Glomerular visceral epithelial cell (primary cell): ENCODE data around the gene ATP2A3.

Experiments
- DNase-seq: peaks from one replicate; pipeline ENCODE4 v3.0.0-alpha.2; 2016; ENCODE audit errors: extremely low spot score

ATP2A3 gene

DNA sequence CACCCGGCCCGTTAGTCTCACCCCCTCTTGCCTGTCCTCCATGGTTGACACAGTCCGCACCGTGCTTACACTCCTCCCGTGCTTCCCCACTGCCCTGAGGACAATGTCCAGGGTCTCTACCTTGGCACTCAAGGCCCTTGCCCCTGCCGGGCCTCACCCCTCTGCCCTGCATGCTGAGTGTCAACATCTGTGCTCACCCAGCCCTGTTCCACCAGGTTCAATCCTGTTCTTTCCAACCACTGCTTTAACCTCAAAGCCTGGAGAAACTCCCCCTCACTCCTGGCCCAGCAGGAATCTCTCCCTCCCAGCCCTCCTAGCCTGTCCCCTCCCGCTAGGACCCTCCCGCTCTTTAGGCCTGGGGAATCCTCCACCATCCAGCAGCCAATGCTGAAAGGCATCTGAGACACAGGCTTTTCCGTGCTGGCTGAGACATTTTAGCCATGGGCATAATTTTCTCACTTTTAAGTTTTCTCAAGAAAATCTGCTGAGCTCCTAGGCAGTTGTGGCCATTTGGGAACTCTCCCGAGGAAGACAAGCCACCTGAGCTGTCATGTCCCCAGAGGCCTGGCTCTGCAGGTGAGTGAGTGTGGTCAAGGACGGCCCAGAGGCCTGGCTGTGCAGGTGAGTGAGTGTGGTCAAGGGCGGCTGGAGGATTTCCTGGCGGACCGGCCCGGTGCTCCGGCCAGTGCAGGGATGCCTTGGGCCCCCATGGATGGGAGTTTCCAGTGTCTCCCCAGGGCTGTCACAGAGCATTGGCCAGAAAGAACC lies 37.2 kb downstream of the ATP2A3 start:
- DNase-seq, result no peak

DNA sequence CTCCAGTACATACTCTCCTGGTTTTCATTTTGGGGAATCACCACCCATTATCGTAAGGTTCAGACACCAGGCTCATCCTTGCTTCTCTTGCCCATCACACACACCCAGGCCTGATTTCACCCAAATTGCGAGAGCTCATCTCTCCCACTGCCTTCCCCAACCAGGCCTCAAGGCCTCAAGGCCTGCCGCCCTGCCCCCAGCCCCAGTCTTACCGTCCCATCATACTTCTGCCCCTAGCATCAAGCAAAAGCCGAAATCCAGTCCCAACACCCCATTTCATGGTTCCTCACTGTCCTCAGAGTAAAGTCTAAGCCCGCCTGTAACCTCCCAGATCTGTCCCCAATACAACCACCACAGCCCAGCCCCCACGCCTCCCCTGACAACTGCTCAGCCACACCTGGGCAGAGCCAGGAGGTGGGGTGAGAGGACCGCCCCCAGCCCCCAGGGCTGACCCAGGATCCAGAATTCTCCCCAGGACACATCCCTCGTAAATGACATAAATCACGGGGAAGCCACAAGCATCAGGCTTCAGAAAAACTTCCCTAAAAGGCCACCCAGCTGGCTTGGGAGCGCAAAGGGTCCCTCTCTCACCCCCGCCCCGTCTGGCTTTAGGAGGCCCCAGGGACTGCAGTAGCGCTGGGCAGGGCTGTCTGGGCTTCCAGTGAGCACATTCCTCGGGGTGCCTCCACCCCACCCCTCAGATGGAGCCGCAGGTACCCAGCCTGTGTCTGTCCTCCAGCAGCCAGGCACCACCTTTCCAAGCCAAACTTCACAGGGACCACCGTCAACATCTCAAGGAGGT lies 38.4 kb downstream of the ATP2A3 start:
- no peak for DNase-seq

DNA sequence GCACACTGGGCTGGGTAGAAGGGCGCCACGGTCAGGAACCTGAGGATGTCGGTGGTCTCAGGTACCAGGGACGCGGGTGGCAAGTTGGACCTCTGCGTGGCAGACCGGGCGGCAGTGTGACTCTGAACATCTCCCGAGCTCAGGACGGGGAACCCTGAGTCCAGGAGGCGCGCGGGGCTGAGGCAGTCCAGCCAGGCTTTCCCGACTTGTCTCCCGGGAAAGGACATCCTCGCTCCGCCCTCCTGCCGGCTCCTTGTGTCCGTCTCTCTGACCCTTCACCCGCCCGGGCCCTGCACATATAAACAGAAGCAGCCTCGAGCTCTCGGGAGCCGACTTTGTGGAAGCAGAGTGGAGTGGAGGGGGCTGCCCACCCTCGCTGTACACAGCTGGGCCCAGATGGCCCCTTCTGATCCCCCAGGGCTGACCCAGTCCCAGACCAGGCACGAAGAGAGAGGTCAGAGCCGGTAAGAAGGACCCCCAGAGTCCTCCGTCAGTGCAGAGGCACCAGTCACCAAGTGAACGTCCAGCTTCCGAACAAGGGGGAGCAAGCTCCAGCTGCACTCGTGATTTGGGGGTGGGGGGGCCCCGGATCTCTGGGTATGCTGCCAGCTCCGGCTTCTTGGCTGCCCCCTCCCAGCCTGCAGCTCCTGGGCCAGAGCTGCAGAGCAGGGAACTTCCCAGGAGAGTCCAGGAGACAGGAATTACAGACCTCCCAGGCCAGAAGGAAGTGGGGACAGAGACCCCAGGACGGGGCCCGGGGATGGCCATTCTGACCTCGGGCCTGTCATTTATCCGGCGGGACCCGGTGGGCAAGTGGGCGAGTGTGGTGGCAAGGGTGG lies 39.5 kb downstream of the ATP2A3 start:
- no peak for DNase-seq

DNA sequence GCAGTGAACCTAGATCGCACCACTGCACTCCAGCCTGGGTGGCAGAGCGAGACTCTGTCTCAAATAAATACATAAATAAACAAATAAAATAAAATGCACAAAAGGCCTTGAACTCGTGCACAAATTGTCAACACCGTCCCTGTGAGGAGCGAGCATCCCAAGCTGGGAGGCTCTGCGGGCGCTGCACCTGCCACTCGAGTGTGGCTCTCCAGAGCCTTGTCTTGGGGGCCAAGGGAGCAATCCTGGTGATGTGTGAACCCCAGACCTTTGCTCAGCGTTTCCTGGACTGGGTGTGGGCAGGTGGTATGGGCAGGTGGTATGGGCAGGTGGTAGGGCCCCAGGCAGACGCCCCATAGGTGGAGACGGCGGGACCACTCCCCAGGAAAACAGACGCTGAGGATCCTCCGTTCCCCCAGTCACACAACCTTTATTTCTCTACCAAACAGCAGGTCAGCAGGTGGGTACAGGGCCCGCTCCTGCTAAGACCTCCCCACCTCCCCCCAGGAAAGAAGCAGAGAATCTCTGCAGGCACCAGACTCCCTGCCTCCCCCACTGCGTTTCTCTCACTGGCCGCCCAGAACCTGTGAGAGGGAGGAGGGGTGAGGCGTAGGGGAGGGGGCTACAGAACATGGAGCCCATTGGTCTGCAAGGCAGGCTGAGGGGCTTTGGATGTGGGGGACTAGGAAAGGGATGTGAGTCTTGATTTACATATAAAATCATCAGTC lies 40.6 kb downstream of the ATP2A3 start:
- no peak for DNase-seq

DNA sequence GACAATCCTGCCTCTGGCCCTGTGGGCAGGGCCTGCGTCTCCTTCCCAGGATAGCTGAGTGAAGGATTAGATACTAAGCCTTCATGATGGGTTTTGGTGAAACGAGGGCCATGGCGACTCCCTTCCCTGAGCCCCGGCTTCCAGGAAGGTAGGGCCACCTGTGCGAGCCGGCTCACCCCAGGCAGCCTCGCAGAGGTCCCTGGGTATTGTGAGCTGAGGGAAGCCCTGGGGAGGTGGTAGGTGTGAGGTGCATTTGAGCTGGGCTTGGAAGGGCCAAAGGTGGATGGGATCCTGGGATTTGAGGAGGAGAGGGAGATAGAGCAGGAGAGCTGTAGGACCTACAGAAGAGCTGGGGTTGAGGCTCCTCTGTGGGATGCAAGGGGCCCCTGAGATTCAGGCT lies 41.5 kb downstream of the ATP2A3 start:
- no peak for DNase-seq

DNA sequence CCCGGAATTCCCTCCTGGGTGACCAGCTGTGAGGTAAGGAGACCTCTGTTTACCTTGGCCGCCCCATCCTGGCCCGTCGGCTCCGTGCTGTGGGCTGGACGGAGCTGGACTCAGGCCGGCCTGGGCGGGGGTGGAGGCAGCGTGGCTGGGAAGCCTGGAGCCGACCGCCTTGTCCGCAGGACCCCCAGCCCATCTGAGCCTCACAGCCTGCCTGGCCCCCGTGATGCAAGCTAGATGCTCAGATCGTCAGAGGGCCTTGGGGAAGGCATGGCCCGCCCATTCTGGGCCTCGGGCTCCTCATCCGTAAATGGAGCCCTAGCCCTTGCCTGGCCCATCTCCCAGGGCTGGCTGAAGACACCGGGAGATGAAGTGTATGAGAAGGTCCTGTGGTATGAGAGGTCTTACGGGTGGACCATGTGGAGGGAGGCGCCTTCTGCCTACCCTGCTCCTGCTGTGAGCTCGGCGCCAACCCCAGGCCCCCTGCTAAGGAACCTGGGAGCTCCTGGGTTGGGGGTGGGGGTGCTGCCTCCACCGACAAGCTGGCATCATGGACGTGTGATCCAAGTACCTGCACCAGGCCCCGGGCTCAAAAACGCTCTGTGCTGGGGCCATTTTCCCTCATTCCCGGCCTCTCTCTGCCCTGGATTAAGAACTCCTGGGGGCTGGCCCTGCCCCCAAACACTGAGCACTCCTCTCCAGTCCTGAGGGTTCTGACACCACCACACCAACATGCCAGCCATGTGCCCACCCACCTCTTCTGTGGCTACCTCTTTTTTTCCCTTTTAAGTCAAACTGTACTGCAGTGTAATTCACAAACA lies 42.5 kb downstream of the ATP2A3 start:
- DNase-seq, result no peak

DNA sequence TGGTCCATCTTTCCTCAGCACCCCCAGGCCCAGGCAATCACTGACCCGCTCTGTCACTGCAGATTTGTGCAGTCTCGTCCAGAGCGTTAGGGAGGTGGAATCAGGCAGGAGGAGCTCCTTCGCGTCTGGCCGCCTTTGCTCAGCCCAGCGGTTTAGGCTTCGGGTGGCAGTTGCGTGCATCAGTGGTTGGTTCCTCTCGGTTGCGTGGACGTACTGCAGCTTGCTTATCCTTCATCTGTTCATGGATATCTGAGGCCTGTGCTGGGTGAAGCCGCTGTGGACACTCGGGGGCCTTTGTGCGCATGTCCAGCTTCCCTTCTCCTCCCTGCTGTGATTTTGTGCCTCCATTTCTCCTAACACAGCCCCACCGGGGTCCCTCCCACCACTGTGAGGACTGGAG lies 43.2 kb downstream of the ATP2A3 start:
- DNase-seq, result no peak

DNA sequence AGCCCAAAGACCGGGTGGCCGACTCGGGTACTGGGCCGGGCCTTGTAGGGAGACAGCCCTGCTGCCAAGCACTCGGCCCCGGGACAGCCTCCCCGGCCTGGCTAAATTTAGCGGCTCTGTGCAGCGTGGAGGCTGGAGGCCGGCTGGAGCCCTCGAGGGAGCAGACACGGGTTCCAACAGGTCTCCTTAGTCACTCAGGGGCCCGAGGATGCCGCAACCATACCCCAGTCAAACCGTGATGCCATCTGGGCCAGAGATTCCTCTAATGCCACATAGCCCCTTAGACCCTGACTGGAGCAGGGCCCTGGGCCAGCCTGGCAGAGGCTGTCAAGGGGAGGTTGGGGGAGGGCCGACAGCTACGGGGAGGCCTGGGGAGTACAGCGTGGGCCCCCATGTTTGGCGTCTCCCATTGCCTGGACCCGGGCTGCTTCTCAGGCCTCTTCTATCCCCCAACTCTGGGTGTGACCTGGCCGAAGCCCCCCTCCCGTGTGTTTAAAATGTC lies 45.1 kb downstream of the ATP2A3 start:
- DNase-seq, result no peak

DNA sequence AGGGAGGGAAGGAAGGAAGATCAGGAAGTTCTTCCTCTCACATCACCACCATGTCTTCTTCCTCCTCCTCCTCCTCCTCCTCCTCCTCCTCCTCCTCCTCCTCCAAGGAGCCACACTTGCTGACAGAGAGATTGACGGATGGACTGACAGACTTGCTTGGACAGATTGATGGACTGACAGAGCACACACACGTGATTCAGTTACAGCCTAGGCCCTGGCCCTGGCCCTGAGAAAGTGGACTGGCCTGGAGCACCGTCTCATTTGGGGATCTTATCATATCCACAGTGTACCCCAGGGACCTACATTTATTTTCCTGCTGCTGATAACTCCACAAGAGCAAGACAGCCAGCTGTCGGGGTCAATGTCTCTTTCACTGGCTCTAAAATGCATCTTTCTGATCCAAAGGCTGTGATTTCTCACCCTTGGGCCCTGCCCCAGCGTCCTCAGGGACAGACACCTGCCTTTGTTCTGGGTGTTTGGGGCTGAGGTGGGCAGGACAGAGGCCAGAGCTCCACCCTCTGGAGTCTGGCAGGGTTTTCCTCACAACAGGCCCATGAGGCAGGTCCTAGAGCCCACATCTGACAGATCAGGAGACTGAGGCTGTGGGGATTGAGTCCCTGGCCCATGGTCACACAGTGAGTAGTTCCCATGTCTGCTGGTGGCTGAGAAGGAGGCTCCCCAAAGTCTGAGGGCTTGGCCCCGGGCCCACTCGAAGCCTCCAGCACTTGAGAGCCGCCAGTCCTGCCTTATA lies 45.7 kb downstream of the ATP2A3 start:
- no peak for DNase-seq

DNA sequence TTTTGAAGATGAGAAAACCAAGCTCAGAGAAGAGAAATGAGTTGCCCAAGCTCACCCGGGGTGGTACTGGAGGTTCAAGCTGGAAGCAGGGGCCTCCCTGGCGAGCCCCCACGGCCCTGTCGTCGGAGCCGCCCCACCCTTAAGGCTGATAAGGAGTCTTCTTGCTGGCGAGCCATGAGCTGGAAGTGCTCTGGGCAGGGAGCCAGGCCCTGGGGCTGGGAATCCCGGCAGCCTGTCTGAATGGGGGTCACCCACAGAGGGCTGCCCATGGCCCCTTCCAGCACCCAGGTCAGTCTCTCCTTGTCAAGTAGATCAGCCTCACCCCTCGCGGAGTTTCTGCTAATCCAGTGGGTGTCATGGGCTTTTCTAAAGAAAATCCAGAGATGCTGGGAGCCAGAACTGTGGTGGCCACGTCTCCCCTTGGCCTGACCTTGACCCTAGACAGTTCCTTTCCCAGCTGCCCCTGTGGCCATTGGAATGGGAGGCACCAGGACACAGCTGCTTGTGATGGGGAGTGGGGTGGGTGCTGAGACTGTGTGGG lies 46.8 kb downstream of the ATP2A3 start:
- DNase-seq, result no peak

DNA sequence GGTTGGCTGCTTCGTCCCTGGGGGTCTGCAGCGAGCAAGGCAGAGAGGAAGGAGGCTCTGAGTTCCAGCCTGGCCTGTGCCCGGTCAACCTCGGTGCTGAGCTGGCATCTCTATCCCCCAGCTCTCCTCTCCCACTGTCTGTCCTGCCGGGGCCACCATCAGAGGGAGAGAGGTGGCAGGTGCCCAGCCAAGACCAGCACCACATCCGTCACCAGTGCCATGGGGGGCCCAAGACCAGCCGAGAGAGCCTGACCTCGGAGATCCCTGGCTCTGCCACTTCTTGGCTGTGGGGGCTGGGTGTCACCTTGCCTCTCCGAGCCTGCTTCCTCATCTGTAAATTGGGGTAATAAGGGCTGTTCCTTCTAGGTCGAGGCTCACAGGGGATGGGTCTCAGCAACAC lies 47.4 kb downstream of the ATP2A3 start:
- no peak for DNase-seq

DNA sequence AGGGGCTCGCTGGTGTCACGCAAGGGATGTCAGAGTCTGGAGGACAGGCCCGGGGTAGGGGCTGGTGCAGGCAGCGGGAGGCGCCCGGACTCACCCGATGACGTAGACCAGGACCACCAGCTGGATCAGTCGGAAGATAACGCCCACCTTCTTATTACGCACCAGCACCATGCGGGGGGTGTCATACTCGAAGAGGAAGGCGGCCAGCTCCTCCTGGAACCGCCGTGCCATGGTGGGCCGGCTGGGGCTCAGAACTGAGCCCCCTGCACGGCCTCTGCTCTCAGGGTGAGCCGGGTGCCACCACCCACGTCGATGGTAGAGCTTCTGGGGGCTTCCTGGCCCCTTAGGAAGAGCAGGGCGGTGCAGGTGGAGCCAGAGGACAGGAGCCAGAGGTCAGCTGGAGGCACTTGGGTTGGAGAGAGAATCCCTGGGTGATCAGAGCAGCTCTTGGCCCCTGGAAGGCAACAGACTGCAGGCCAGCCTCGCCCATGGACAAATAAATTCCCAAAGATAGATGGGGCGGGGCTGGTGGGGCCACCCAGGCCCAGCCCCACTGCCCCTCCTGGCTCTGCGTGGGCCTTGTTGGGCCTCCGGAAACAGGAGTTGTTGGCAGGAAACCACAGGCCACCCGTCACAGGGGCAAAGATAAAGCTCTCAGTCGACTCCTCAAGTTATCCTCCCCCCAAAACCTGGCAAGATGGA lies 48.1 kb downstream of the ATP2A3 start, which contains the start of gene P2RX1:
P2RX1 (minus strand) TSS at position 471 of the 702 bp plus-strand sequence; CDS start at position 231, 240 bp downstream.
- no peak for DNase-seq

DNA sequence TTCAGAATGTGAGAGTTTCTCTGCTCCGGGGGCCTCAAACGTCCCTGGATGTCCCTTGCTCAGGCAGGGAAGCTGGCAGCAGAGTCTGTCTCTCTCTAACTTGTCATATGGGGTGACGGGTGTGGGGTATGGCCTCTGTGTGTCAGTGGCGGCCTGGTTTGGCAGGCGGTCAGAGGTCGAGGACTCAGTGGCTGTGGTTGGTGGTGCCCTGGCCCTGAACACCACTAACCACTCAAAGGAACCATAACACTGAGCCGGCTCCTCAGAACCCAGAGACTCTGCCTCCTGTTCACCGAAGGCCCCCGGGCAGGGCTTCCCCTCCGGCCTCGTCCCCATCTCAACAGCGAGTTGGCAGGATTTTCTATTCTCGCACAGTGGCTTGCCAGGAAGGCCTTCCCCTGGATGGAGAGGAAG lies 48.6 kb downstream of the ATP2A3 start:
- no peak for DNase-seq

DNA sequence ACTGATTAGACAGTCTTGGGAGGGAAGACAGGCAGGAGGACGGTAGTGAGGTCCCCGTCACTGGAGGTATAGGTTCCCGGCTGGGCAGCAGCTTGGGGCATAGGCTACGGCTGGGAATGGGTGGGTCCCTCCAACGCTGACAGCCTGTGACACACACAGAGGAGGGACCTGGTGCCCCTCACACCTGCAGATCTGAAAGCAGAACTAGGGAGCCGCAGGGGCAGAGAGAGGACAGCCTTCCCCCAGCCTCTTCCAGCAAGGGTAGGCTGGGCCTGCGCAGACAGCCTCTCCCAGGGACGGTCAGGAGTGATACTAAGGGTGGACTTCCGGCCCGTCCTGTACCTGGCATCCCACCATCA lies 49.9 kb downstream of the ATP2A3 start:
- DNase-seq, result no peak

DNA sequence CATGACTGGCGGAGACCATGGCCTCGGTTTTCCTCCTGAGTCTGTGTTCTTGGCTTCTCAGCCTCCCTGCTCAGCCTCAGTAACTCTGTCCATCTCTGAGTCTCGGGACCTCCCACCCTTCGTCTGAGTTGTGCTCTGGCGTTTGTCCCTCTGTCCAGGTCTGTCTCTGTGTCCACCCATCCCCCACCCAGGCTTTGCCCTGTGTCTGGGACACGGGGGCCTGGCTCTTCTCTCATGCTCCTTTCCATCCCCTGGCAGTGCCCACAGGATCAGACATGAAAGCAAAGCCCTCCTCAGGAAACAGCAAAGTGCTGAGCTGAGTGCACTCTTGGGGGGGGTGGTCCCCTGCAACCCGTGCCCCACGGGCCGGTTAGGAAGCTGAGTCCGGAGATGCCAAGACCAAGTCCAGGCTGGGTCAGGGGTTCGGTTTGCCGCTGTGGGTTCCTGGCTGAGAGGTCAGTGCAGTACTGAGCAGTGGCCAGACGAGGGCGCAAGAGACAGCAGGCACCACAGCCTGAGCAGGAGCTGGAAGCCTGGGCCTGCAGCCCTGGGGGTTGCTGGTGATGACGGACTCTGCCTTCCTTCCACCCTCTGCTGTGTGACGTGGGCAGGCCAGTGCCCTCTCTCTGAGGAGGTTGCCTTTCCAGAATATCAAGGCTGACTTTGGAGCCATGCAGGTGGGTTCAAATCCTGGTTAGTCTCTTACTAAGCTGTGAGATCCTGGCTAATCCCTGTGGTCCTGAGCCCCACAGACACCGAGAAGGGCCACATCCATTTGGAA lies 50.5 kb downstream of the ATP2A3 start:
- peak; percentile 81 for DNase-seq

DNA sequence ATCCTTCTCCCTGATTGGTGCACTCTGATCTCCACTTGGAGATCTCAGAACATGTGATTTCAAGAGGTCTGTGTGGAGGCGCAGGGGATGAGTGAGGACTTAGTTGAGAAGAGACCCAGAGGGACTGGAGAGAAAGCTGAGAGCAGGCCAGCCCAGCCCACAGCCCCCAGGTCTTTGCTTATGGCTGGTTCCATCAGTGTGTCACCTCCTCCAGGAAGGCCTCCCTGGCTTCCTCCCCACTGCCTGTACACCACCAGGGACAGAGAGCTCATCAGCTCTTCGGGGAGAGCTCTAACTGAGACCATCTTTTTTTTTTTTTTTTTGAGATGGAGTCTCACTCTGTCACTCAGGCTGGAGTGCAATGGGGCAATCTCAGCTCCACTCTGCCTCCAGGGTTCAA lies 51.4 kb downstream of the ATP2A3 start:
- no peak for DNase-seq

DNA sequence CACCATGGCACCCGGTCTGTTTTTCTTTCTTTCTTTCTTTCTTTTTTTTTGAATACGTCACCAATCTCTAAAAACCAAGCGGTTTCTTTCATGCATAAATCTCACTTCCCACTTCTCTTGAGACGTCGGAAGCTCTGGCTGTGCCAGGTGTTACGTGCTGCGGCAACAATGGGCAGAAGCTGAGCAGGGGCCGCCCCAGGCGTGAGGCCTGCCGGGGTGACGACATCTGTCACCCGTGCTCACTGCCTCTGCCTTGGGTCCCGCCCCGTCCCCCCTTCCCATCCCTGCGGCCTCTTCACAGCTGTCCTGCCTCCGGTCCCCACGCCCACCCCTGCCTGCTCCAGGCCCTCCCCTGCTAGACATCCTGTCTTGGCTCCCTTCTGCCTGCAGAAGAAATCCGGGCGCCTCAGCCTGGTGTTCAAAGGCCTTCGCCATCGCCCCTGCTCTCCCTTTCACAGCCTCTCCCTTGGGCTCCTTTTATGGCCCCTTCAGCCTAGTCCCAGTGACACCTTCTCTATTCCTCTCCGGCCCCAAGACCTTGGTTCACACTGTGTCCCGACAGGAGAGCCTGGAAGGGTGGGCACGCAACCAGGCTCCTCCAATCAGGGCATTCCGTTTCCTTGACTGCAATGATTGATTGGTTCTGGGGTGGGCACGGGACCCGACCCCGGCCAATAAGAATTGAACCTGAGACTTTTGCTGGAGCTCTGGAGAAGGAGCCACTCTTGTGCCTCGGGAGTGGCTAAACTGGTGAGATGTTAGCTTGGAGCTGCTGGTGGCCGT lies 52.8 kb downstream of the ATP2A3 start:
- DNase-seq, result no peak
